Neutrophil (primary cell): ENCODE measurements around the gene PDLIM7.

ENCODE experiments used
- H3K27ac ChIP-seq: fragments of 200-600 bp; sonication (generic); 2 replicates; pipeline ENCODE4 v1.5.1; 2016; ENCODE audit warnings: mild to moderate bottlenecking, moderate library complexity
- H3K27me3 ChIP-seq: fragments of 200-600 bp; sonication (generic); 2 replicates; pipeline ENCODE4 v1.6.0; 2016; ENCODE audit warnings: mild to moderate bottlenecking
- H3K36me3 ChIP-seq: fragments of 200-600 bp; sonication (generic); 2 replicates; pipeline ENCODE4 v1.5.1; 2017
- H3K4me1 ChIP-seq, 2 experiments: fragments of 200-600 bp in 1 of 2; sonication (generic) in 1 of 2; 1 replicate in 1 of 2; 2 replicates in 1 of 2; pipeline versions ENCODE4 v1.5.1 to v1.6.1; 2013 to 2016; ENCODE audit warnings: low read depth in 1 of 2, low read length in 1 of 2, mild to moderate bottlenecking in 1 of 2, moderate library complexity in 1 of 2; ENCODE audit not compliant: control insufficient read depth in 1 of 2, insufficient read depth in 1 of 2
- H3K4me3 ChIP-seq, 2 experiments: fragments of 200-600 bp in 1 of 2; sonication (generic) in 1 of 2; 1 replicate in 1 of 2; 2 replicates in 1 of 2; pipeline ENCODE4 v1.5.1; 2013 to 2016; ENCODE audit warnings: low read depth in 1 of 2, low read length in 1 of 2, mild to moderate bottlenecking in 1 of 2, moderate library complexity in 1 of 2
- H3K9me3 ChIP-seq: fragments of 200-600 bp; sonication (generic); 2 replicates; pipeline ENCODE4 v1.5.1; 2016
- CTCF ChIP-seq: fragments of 200-600 bp; sonication (generic); IDR thresholded peaks from 2 replicates; pipeline ENCODE4 v1.5.1; 2016; ENCODE audit warnings: antibody characterized with exemption

The PDLIM7 gene

DNA sequence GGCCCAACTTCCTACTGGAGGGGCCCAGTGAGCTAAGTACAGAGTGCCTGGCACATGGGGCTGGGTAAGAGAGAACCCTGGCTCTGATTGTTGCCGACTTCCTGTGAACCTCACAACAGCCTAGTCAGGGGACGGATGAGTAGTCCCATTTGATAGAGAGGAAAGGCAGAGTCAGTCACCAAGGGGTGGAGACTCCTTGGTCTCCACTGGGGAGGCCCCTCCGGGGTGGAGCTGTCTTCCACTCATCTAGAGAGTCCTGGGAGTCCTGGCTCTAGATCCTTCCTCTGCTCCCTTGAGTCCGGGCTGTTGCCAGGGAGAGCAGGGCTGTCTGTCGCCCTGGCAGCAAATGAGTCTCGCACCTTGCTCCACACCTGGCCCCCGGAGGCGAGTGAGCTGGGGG lies 63.0 kb downstream of the PDLIM7 start:
- H3K4me3 ChIP-seq = no peak overlapping the region
- peaks cover 82 to 88% of the 10 kb centered on the region in 2 experiments for H3K4me1 ChIP-seq
- H3K27ac ChIP-seq = peak overlapping the region; percentile 98
- peaks cover 89% of the 10 kb centered on the region for H3K36me3 ChIP-seq
- no peak for TF ChIP-seq CTCF
- H3K27me3 ChIP-seq = no peaks in the 10 kb centered on the region
- no peaks in the 10 kb centered on the region for H3K9me3 ChIP-seq

DNA sequence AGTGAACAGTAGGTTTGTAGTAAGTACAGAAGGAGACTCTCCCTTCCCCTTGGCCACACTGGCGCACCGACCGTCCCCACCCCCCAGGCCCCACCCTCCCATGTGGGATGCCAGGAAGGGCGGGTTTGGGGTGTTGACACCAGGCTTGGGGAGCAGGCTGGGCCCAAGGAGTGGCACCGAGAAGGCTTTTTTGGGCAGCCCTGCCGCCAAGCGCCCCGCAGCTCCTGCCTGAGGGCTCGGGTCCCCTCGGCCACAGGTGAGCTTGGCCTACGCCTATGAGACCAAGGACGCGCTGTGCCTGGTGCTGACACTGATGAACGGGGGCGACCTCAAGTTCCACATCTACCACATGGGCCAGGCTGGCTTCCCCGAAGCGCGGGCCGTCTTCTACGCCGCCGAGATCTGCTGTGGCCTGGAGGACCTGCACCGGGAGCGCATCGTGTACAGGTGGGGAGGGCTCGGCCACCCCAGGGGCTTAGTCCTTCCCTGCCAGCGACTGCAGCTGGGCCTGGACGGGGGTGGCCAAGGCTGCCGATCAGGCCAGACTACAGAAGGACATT lies 63.7 kb downstream of the PDLIM7 start:
- TF ChIP-seq CTCF = no peak
- Histone ChIP-seq H3K4me1 (peaks cover 85 to 92% of the 10 kb centered on the region in 2 experiments), H3K27ac (peak overlapping the region; percentile 98), H3K9me3 (no peaks in the 10 kb centered on the region), H3K4me3 (peak overlapping the region in 1 of 2 experiments; percentile 88), H3K27me3 (no peaks in the 10 kb centered on the region), H3K36me3 (peaks cover 82% of the 10 kb centered on the region)
